GM21737 (cell line): ENCODE results near the gene PCDHGC4.

ENCODE experiments used
- ATAC-seq: cut with Tn5 transposase; IDR thresholded peaks from one replicate; pipeline ENCODE4 v1.9.1; 2021; ENCODE audit warnings: mild to moderate bottlenecking, moderate library complexity; ENCODE audit not compliant: unreplicated experiment

The PCDHGC4 gene

DNA sequence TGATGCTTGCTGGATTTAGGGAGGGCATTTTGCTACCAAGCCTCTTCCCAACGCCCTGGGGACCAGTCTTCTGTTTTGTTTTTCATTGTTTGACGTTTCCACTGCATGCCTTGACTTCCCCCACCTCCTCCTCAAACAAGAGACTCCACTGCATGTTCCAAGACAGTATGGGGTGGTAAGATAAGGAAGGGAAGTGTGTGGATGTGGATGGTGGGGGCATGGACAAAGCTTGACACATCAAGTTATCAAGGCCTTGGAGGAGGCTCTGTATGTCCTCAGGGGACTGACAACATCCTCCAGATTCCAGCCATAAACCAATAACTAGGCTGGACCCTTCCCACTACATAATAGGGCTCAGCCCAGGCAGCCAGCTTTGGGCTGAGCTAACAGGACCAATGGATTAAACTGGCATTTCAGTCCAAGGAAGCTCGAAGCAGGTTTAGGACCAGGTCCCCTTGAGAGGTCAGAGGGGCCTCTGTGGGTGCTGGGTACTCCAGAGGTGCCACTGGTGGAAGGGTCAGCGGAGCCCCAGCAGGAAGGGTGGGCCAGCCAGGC is 27.0 kb downstream of the PCDHGC4 start:
- no peak for ATAC-seq

DNA sequence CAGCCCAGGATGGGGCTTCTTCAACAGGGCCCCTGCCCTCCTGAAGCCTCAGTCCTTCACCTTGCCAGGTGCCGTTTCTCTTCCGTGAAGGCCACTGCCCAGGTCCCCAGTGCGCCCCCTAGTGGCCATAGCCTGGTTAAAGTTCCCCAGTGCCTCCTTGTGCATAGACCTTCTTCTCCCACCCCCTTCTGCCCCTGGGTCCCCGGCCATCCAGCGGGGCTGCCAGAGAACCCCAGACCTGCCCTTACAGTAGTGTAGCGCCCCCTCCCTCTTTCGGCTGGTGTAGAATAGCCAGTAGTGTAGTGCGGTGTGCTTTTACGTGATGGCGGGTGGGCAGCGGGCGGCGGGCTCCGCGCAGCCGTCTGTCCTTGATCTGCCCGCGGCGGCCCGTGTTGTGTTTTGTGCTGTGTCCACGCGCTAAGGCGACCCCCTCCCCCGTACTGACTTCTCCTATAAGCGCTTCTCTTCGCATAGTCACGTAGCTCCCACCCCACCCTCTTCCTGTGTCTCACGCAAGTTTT is 27.6 kb downstream of the PCDHGC4 start:
- no peak for ATAC-seq

DNA sequence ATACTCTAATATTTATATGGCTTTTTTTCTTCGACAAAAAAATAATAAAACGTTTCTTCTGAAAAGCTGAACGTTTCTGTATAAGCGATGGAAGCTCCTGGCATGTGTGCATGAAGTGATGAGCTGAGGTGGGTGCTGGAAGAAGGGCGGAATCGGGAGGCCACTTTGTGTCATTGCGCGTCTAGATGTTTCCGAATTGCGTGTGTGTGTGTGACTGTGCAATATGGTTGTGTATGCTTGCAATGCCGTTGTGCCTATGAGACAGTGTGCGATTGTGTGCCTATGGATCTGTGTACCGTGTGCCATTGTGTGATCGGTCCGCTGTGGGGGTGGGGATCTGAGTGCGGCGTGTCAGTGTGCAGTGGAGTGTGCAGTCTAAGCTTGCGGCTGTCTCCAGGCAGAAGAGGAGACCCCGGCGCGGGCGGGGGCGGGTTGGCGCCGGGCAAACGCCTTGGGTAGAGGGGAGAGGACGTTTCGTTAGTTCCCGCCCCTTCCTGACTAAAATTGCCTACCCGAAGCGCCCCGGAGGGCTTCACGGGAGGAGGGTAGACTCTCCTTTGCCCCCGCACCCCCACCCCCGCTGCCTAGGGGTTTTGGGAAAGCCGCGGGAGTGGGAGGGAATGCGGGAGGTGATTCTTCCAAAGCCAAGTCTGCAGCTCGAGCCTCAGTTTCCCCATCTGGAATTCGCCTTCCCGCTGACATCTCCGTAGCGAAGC is 28.2 kb downstream of the PCDHGC4 start:
- no peak for ATAC-seq

DNA sequence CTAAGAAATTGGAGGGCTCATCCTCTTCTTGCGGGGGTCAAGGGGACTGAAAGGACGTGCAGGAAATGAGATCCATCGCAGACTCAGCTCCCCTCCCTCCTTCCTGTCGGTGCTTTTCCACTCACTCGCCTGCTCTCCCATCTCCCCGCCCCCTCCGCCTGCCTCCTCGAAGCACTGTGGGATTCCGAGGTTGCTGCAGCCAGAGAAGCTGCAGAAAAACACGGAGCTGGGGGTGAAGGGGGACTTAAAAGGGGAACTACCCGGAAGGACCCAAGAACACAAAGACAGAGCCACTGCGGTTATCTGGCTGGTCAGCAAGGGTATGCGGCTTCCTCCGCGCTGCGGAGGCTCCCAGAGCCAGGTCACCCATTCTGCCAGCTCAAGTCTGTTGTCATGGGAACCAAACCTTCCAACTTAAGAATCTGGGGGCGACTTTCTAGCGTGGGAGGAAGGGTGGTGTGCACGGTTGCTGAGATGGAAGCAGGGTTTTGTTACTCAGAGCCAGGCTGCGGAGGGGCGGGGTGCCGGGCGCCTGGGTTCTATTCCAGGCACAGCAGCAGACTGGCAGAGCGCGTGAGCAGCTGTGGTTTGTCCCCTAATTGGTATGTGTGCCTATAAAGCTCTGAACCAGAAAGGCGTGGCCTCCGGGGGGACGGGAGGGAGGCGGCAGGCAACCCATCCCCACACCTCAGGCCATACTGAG is 28.9 kb downstream of the PCDHGC4 start:
- ATAC-seq: peak; percentile 32

DNA sequence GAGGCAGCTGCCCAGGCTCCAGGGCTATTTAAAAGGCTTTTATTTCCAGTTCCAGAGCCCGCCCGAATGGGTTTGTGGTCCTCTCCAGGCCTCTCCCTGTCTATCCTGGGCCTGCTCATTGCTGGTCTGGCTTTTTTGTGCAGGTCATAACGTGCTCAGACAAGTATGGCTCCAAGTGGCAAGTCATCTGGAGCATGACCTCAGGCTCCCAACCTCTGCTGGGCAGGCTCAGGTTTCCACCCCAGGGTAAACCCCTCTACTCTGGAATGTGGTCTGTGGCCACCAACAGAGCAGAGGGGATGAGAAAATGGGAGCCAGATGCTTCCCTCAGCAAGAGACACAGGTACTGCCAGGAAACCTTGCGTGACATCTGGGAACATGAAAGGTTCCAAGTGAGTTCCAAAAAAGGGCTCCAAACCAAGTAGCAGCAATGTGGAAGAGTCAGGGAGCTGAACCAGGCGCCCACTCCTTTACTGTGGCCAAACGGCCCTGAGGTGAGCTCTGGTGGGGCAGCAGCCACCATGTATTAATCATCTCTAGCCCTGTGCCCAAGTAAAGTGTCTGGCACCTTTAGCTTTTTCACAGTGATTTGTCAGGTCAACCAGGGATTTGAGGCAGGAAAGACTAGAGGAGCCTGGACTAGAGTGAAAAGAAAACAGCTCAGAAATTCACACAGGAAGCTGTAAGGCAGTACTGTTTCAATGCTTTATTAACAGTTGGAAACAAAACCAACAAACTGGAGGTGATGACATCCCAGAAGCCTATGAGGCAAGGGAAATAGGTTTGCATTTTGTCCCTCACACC is 29.7 kb downstream of the PCDHGC4 start:
- peak; percentile 5 for ATAC-seq

DNA sequence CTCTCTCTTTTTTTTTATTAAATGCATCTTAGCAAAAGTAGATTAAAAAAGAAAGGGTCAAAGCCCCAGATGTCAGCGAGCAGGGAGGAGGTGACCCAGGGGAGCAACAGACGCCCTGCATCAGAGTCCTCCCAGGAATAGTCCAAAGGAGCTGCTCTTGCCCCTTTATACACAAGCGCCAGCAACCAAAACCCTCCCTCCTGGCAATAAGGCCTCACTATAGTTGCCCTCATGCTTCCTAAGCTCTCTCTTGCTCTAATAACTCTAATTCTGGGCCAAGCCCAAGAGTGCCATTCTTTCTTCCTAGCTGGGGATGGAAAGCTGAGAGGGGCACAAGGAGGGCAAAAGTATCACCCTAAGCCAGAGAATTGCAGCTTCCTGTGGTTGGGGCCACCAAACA is 30.3 kb downstream of the PCDHGC4 start:
- no peak for ATAC-seq

DNA sequence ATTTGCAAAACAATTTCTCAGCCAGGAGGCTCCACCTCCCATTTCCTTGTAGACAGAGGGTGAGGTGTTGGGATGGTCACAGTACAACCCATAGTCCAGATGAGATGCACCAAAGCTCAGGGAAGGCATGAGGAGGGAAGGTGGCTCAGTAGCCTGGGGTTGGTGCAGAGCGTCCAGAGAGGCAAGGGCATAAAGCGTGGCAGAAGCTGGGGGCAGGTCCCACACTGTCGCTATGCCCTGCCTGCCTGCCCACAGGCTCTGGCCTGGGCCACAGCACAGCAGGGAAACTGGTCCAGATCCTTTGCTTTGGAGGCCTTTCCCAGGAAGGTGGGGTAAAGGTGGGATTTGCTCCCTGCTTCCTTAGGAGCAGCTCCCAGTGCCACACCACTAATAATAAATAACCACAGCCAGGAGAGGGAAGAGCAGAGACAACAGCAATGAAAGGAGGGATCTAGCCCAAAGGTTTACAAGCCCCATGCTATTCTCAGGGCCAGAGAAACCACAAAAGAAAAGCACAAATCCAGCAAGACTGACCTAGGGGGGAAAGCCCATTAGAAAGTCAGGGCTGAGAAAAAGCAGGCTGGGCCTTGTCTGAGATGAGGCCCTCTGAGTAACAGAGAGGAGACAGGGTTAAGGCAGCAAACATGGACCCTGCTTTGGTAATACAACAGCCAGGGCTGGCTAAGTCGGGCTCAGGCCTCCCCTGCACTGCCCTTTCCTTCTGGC is 31.3 kb downstream of the PCDHGC4 start:
- no peak for ATAC-seq

DNA sequence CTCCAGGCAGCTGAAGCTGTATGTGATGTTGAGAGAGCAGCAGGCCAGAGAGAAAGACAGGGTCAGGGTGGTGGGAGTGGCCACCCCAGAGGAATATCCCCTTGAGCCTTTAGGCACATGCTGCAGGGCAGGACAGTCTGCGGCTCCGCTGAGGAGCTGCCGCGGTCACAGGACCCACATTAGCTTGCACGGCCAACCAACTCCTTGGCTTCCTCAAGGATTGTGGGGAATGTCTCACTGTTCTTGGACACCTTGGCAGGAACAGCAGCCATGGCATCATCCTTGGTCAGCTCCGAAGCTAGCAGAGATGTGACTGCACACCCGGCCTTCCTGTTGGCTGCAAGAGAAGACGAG is 31.8 kb downstream of the PCDHGC4 start:
- no peak for ATAC-seq

DNA sequence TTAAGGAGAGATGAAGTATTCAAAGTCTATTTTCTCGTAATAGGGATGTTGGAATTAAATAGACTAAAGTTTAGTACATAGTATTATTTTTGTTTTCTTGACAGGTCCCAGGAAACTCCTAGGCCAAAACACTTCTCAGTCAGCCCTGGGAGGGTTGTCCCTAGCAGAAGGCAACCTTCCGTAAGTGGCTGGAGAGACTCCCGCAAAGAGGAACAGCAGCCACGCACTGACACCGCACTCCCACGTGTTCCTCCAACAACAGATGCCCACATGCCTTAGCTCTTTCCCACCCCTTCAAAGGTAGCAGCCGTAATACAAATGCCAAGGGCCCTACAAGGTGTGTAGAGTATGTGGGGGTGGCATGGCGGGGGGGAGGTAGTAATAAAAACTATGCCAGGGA is 32.5 kb downstream of the PCDHGC4 start:
- no peak for ATAC-seq

DNA sequence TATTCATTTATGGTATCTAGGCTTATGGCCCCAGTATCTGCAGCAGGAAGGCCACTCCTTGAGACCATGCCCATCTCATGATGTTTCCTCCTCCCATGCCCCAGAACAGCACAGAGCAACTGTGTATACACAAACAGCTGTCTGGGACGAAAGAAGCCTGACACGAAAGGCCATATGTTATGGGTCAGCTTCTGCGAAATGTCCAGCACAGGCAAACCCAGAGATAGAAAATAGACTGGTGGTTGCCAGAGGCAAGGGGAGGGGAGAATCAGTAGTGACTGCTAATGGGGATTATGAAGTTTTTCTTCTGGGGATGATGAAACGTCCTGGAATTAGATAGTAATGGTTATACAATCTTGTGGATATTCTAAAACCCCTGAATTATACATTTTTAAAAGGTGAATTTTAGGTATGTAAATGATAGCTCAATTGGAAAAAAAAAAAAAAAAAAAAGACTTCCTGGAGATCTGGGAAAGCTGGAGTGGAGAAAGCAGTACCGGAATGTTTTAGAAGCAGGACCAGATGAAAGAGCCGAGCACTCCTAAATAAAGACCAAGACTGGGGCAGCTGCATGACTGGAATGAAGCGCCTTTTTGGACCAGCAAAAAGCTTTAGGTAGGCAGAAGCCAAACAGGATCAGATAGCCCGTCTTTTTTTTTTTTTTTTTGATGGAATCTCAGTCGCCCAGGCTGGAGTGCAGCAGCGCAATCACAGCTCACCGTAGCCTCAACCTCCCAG is 33.2 kb downstream of the PCDHGC4 start:
- no peak for ATAC-seq

DNA sequence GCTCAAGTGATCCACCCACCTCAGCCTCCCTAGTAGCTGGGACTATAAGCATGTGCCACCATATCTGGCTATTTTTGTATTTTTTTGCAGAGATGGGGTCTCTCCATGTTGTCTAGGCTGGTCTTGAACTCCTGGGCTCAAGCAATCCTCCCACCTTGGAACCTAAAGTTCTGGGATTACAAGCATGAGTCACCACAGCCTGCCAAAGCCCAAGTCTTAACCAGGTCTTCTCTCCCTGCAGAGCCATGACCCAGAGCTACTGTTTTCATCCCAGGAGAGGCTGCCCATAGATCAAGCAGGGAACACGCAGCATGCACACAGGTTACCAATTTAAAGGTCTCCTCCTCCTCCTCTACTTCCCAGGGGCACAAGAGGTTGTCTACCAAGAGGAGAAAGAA is 33.8 kb downstream of the PCDHGC4 start:
- ATAC-seq: no peak

DNA sequence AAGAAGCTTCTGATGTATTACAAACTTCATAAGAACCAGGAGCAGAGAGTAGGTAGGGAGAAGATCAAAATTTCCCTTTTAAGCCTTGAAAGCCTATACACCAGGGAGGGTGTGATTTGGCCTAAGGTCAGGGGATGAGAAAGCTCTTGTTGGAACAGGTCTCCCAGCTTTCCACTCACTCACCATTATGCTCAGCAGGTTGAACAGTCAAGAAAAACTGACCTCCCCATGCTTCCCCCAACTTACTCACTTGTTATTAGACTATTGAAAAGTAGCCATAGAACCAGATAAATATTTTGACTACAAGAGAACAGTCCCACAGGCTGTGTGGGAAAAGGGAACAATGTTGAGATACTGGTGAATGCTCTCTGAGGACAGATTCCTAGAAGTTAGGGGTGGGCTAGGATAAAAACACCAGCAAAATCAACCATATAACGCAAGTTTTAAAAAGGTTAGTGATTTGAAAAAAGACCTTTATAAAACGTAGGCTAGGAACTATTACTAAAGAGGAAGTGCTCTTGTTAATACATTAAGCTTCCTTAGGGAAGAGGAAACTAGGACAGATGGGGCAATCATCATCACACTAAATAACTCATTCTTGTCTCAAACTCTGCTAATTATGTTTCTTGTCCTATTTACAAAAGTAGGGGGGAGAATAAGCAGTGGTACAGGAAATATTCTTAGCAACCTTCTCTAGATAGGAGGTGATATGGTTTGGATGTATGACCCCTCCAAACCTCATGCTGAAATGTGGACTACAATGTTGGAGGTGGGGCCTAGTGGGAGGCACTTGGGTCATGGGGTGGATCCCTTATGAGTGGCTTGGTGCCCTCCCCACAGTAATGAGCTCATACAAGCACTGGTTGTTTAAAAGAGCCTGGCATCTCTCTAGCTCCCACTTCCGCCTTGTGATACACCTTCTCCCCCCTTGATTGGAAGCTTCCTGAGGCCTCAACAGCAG is 35.1 kb downstream of the PCDHGC4 start:
- no peak for ATAC-seq

DNA sequence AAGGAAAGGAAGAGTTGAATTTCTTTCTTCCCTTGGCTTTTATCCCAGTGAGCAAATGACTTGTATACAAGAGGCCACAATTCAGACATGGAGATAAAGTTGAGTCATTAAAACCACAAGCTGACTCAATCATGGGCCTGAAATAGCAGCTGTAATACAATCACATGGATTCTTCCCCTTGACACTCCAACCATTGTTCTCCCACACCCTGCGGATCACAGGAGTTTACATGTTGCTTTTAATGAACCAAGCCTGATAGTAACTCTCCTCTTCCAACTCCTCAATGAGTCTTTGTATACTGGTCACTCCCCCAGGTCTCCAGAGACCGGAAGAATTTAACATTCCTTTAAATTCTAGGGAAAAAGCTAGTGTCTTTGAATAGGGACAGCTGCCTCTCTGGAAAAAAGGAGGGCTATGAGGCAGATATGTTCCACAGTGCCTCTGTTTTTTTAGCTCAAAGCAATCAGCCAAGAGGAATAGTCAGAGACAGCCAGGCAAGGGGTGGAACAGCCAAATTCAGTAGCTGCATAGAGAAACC is 36.5 kb downstream of the PCDHGC4 start:
- no peak for ATAC-seq

DNA sequence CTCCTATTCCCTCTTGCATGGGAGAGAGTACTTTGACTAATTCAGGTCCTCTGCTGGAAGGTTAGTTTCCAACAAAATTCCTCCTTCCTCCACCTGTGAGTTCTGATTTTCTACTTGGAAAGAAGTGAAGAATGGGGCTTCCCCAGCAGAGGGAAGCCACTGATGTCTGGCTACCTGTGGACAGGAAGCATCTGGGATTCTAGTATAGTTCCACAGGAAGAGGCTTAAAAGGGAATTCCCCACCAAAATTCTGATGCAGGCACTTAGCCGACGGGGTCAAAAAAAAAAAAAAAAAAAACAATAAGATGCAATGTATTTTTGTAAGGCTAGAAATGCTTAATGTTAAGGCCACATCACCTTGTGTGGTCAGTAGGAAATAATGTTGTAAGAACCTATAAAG is 37.5 kb downstream of the PCDHGC4 start:
- ATAC-seq: no peak

DNA sequence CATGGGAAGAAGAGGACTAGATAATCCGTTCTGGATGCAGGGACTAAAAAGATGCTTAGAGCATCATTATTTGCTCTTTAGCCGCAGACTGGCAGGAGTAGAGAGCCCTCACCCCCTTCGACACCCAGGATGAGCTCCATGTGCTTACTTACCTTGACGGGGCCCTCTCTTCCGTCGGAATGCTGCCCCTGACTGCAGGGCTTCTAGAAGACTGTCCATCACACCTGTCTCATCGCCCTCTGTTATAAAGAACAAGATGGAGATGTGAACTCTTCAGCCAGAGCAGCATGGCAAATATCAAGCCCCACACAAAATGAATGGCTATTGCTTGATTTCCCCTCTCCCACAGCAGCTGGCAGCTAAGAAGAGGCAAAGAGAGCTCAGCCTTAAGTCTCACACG is 39.2 kb downstream of the PCDHGC4 start:
- ATAC-seq: no peak

DNA sequence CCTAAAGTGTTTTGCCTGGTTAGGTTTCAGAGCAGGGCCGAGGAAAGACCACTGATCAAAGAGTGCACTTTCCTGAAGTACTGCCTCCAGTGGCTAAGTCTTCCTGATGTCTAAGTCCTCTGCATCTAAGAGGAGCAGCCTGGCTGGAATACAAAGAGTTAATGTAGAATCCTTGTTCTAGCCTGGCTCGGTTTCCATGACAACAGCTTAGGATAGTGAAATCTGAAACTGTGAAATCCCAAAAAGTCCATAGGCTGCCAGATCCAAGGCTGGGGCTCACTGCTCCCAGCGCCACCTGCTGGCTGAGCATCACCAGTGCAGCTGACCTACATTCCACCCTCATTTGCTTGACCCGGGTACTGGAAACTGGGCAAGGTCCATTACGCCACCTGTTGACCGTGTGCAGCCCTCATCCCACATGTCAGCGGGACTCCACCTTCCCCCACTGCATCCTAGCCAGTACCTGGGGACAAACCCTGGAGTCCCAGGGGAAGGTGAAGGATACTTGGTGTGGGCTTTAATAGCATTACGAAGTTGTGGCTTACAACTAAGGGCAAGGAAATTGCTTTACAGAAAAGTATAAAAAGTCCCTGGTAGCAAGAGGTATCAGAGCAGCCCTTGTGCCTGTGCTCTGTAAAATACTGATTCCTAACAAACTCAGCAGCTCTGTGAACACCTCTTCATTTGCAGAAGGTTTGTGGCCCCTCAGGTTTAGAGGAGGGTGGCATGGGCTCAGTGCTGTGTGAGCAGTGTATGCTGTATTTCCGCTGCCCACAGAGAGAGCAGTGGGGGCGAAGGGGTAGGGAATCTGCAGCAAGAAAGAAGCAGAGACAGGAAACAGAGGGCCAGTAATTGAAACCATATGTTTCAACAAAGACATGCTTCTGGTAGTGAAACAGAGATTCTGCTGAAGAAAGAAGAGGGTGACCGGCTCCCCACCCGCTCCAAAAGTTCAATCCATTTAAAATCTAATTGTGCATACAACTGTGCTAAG is 40.1 kb downstream of the PCDHGC4 start:
- peak; percentile 74 for ATAC-seq

DNA sequence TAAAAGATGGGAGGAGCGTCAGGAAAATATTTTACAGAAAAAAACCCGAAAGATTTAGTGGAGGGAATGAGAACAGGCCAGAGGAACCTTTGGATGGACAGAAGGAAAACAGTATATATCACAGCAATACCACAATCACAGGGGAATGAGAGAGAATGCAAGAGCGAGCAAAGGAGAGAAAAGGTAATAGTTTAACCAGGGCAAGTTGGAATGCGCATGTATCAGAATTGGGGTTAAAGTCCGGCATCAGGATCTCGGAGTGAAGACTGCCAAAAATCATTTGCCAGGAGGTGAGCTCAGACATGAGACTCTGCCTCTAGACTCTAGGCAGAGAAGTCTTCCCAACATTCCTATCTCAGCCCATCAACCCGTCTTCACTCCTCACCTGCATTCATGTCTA is 40.8 kb downstream of the PCDHGC4 start:
- no peak for ATAC-seq
